Kidney glomerular epithelial cell (primary cell): Measurements from ENCODE around the gene CARD19.

Source experiments
- DNase-seq: peaks from one replicate; lab custom pipeline; 2025; lab: John Stamatoyannopoulos, UW

Gene CARD19

DNA sequence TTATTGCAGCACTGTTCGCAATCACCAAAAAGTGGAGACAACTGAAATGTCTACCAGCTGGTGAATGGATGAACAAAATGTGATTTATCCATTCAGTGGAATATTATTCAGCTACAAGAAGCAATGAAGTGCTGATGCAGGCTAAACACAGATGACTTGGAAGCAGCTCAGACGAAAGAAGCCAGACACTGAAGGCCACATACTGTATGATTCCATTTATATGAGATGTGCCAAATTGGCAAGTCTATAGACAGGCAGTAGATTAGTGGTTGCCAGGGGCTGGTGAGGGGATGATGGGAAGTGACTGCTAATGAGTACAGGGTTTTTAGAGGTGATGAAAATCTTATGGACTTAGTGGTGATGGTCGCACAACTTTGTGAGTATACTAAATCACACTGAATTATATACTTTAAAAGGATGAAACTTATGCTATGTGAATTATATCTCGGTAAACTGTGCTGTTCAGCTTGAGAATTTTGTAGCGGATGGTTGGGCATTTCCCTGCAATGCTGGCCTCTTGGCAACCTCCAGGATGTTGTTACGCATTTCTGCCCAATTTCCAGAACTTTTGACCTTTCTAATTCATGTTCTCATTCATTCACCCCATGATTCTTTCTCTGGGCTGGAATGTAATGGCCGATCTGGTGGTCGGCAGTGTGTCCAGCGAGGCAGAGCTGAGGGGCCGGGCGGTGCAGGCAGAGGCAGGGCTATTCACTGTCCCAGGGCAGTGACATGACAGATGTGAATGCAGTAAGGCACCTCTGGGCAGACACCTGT, 66.0 kb downstream of the CARD19 start:
- no peak for DNase-seq
